Ovary (tissue), 9 donors: ENCODE measurements around the gene OCA2. TPM values are rescaled to one million over a fixed set of nuclear protein-coding genes. Genes with fewer than 3 reads are reported as not detected.
"Not testable (repeated sequence)": the region's sequence is repeated elsewhere in the genome, so short reads cannot be mapped to it uniquely, and the experiment has no call there.

Source experiments
- DNase-seq, 5 donors: peaks; one replicate each; pipeline ENCODE4 v3.0.0-alpha.2; 2019 to 2020
- H3K27ac ChIP-seq, 2 donors: fragments of 200-600 bp; one replicate each; pipeline versions ENCODE4 v1.5.1 to v1.8.0; 2019 to 2022
- H3K27me3 ChIP-seq: fragments of 200-600 bp; one replicate; pipeline ENCODE4 v1.8.0; 2022
- H3K36me3 ChIP-seq: fragments of 200-600 bp; sonication (generic); one replicate; pipeline ENCODE4 v1.5.1; 2019
- H3K4me1 ChIP-seq: one replicate; pipeline ENCODE4 v1.8.1; 2013; ENCODE audit warnings: mild to moderate bottlenecking, moderate library complexity; ENCODE audit not compliant: insufficient read depth
- H3K4me3 ChIP-seq: fragments of 200-600 bp; sonication (generic); one replicate; pipeline ENCODE4 v1.5.1; 2017
- H3K9me3 ChIP-seq, 2 donors: fragments of 200-600 bp in 1 of 2; sonication (generic) in 1 of 2; one replicate each; pipeline versions ENCODE4 v1.5.1 to v1.8.1; 2013 to 2019; ENCODE audit warnings: mild to moderate bottlenecking in 1 of 2, moderate library complexity in 1 of 2
- EP300 ChIP-seq: sonication (generic); formaldehyde crosslinking; IDR thresholded peaks from one replicate; pipeline ENCODE4 v1.6.1; 2017; ENCODE audit warnings: antibody characterized with exemption
- POLR2A ChIP-seq: fragments of 450-650 bp; IDR thresholded peaks from one replicate; pipeline ENCODE4 v1.6.1; 2017; ENCODE audit warnings: antibody characterized with exemption, mild to moderate bottlenecking, moderate library complexity
- WGBS, 3 donors: extraction: QIAGEN DNeasy Blood & Tissue Kit in 1 of 3; methylation state at CpG; one replicate each; pipeline versions ENCODE4 v1.1.5 to v1.1.7; 2013 to 2017; 5-methylcytosine and 5-hydroxymethylcytosine counted together
- intact Hi-C, 4 donors: fragments of 100-400 bp; cut with DNase I; formaldehyde crosslinking; loops; one replicate each; pipeline versions ENCODE4 v1.11.0 to v1.15.1; 2022 to 2023
- polyA plus RNA-seq, 2 donors: library from polyadenylated mRNA; stranded (reverse); fragments of 200-250 nt in 1 of 2; fragments of 350-450 nt in 1 of 2; fragmentation: Illumina TruSeq in 1 of 2; extraction: RNeasy Lipid Tissue Mini Kit (QIAGEN cat#74804) in 1 of 2; gene quantifications; one replicate each; pipeline ENCODE4 v1.2.3, GENCODE V29; 2013 to 2014
- total RNA-seq, 7 donors: library from RNA; depleted of rRNA in 2 of 7; stranded (reverse); fragments of >200 nt in 2 of 7; fragmentation: NEBNext Ultra II Directional in 3 of 7; extraction: Animal tissue kit (Norgen Biotek cat#: 25700) in 3 of 7; gene quantifications; one replicate each; pipeline versions ENCODE4 v1.1.0 to v1.2.4, GENCODE V29; 2016 to 2023
- TF ChIP-seq, protein P1 (sequence below), 3 donors: fragments of 450-650 bp in 2 of 3; fragments of 200-600 bp in 1 of 3; IDR thresholded peaks; one replicate each; pipeline versions ENCODE4 v1.5.1 to v1.8.0; 2016 to 2022; ENCODE audit warnings: antibody characterized with exemption in 3 of 3, mild to moderate bottlenecking in 1 of 3
- donor health status: DM: no; HTN: no; CAD: no; lungs with moderate emphysema.
- donor health status: DM: no; HTN: no; CAD: no.
- donor health status: Bipolar disorder and iron deficiency.
- donor health status: DM: yes; HTN: yes; CAD: no.
- donor health status: DM: no; HTN: no; CAD: no.
- donor health status: DM: yes; HTN: yes; CAD: no.

Gene OCA2
- total and polyA plus RNA-seq, 9 donors = 0.31 to 3.5 (median 0.68) TPM; not detected in 1

GRCh38 chr15:27725731-27726130, 373.4 kb downstream of the OCA2 start:
- WGBS, 3 donors = 74 to 84% (median 77%) methylated on average over 3 of the region's 3 CpGs
- intact Hi-C loops = no loop called here
- Histone ChIP-seq H3K9me3 (no peaks in the 10 kb centered on the region), H3K4me3 (no peak overlapping the region), H3K36me3 (no peaks in the 10 kb centered on the region), H3K4me1 (no peaks in the 10 kb centered on the region), H3K27ac (no peak overlapping the region), H3K27me3 (no peaks in the 10 kb centered on the region)
- TF ChIP-seq, protein P1, sequence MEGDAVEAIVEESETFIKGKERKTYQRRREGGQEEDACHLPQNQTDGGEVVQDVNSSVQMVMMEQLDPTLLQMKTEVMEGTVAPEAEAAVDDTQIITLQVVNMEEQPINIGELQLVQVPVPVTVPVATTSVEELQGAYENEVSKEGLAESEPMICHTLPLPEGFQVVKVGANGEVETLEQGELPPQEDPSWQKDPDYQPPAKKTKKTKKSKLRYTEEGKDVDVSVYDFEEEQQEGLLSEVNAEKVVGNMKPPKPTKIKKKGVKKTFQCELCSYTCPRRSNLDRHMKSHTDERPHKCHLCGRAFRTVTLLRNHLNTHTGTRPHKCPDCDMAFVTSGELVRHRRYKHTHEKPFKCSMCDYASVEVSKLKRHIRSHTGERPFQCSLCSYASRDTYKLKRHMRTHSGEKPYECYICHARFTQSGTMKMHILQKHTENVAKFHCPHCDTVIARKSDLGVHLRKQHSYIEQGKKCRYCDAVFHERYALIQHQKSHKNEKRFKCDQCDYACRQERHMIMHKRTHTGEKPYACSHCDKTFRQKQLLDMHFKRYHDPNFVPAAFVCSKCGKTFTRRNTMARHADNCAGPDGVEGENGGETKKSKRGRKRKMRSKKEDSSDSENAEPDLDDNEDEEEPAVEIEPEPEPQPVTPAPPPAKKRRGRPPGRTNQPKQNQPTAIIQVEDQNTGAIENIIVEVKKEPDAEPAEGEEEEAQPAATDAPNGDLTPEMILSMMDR (IDR thresholded peaks at IDR 0.05) = no peak
- no peak for TF ChIP-seq EP300
- no peak for TF ChIP-seq POLR2A
- DNase-seq = no peak

- TF ChIP-seq EP300 (no peak), POLR2A (no peak)
- TF ChIP-seq, protein P1 (IDR thresholded peaks at IDR 0.05) = no peak
- no peak for DNase-seq
- 43 to 57% (median 57%) methylated on average over 5 of the region's 5 CpGs for WGBS, 3 donors
- H3K4me3 ChIP-seq = no peak overlapping the region
- H3K9me3 ChIP-seq = no peaks in the 10 kb centered on the region
- H3K4me1 ChIP-seq = no peaks in the 10 kb centered on the region
- intact Hi-C loops = no loop called here
- no peaks in the 10 kb centered on the region for H3K36me3 ChIP-seq
- H3K27ac ChIP-seq = no peak overlapping the region
- H3K27me3 ChIP-seq = no peaks in the 10 kb centered on the region
Observed at GRCh38 chr15:27723821-27724220, 375.3 kb downstream of the OCA2 start.

GRCh38 chr15:27722102-27722501, 377.0 kb downstream of the OCA2 start:
- Histone ChIP-seq H3K27ac (no peak overlapping the region), H3K36me3 (no peaks in the 10 kb centered on the region), H3K27me3 (no peaks in the 10 kb centered on the region), H3K4me3 (no peak overlapping the region), H3K9me3 (no peaks in the 10 kb centered on the region), H3K4me1 (no peaks in the 10 kb centered on the region)
- WGBS, 3 donors = 59 to 83% (median 63%) methylated on average over 9 of the region's 9 CpGs
- DNase-seq = no peak
- no peak for TF ChIP-seq POLR2A
- TF ChIP-seq, protein P1 (IDR thresholded peaks at IDR 0.05) = no peak
- no peak for TF ChIP-seq EP300
- intact Hi-C loops = no loop called here

DNA sequence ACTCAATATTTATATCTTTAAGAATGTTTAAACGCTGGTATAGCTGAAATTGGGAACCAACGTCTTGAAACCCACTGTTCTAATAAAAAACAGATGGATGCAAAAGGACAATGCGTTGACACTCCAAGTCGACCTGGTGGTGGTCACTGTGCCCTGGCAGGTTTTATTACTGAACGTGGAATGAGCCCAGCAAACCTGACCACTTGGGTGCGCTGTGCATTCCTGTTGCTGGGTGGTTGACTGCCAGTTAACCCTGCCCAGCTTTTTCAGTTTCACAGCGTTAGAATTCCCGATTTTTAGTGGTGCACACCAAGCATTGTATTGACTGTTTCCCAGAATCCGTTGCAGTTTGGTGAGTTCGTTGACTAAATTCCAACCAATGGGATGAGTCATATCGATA, 384.4 kb downstream of the OCA2 start:
- Histone ChIP-seq H3K27ac (no peak overlapping the region), H3K27me3 (no peaks in the 10 kb centered on the region), H3K36me3 (no peaks in the 10 kb centered on the region), H3K9me3 (no peaks in the 10 kb centered on the region), H3K4me1 (no peaks in the 10 kb centered on the region), H3K4me3 (no peak overlapping the region)
- intact Hi-C loops = no loop called here
- WGBS, 3 donors = 80 to 84% (median 84%) methylated on average over 11 of the region's 11 CpGs
- no peak for TF ChIP-seq EP300
- TF ChIP-seq, protein P1 (IDR thresholded peaks at IDR 0.05) = no peak
- no peak for TF ChIP-seq POLR2A
- no peak for DNase-seq

DNA sequence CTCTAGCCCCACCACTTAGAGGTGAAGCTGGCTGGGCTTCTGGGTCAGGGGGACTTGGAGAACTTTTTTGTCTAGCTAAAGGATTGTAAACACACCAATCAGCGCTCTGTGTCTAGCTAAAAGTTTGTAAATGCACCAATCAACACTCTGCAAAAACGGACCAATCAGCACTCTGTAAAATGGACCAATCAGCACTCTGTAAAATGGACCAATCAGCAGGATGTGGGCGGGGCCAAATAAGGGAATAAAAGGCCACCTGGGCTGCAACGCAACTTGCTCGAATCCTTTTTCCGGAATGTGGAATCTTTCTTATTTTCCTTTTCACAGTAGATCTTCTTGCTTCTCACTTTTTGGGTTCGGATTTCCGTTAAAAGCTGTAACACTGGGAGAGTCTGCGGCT, 385.3 kb downstream of the OCA2 start:
- 79 to 82% (median 80%) methylated on average over 9 of the region's 9 CpGs for WGBS, 3 donors
- DNase-seq, H3K9me3 ChIP-seq, H3K27me3 ChIP-seq, H3K4me1 ChIP-seq, H3K36me3 ChIP-seq, H3K27ac ChIP-seq, H3K4me3 ChIP-seq, intact Hi-C loops: not testable (repeated sequence)
